K562 (cell line): ENCODE results near the gene MCU. TPM values are rescaled to one million over a fixed set of nuclear protein-coding genes. Genes with fewer than 3 reads are reported as not detected.
A peak's percentile ranks its signal among the peaks of the same experiment; 100 is the strongest.

ENCODE experiments used
- ATF1 ChIP-seq, 2 experiments: fragments of 450-650 bp in 1 of 2; IDR thresholded peaks; 2 replicates each; pipeline ENCODE4 v1.6.1; 2016; ENCODE audit warnings: missing compliant biosample characterization in 1 of 2, missing genetic modification characterization in 1 of 2
- DPF2 ChIP-seq: fragments of 450-650 bp; IDR thresholded peaks from 2 replicates; pipeline ENCODE4 v1.6.1; 2016
- EP400 ChIP-seq: fragments of 450-650 bp; IDR thresholded peaks from 2 replicates; pipeline ENCODE4 v1.6.1; 2017; ENCODE audit warnings: antibody characterized with exemption, mild to moderate bottlenecking, moderate library complexity
- MAZ ChIP-seq, 2 experiments: fragments of 450-650 bp in 1 of 2; sonication (generic) in 1 of 2; formaldehyde crosslinking; IDR thresholded peaks in 1 of 2; conservative IDR thresholded peaks in 1 of 2; 2 replicates each; pipeline versions ENCODE4 v1.4.0 to v1.5.0; 2020; ENCODE audit warnings: mild to moderate bottlenecking in 1 of 2, missing genetic modification reagents in 1 of 2
- NFRKB ChIP-seq: fragments of 450-650 bp; IDR thresholded peaks from 2 replicates; pipeline ENCODE4 v1.6.1; 2016; ENCODE audit warnings: low read depth
- ZBTB17 ChIP-seq: fragments of 450-650 bp; formaldehyde crosslinking; IDR thresholded peaks from 2 replicates; pipeline ENCODE4 v1.4.0; 2020; ENCODE audit warnings: mild to moderate bottlenecking
- ZNF212 ChIP-seq: fragments of 450-650 bp; formaldehyde crosslinking; IDR thresholded peaks from 2 replicates; pipeline ENCODE4 v1.4.0; 2020; ENCODE audit warnings: mild to moderate bottlenecking
- polyA plus RNA-seq, 8 experiments: library from polyadenylated mRNA; depleted of rRNA in 4 of 8; stranded (reverse) in 5 of 8; unstranded in 3 of 8; fragments of >200 nt; fragmentation: Nextera tagmentation in 2 of 8; fragmentation: Illumina TruSeq in 1 of 8; extraction: Ambion mirVana in 2 of 8; extraction: Trizol in 1 of 8; gene quantifications; 2 replicates each; pipeline versions ENCODE4 v1.2.1 to v1.2.3, GENCODE V29; 2011 to 2014; ENCODE audit warnings: inconsistent platforms in 1 of 8, missing spikeins in 1 of 8
- total RNA-seq, 7 experiments: library from RNA; depleted of rRNA in 6 of 7; stranded (reverse); fragments of >200 nt in 6 of 7; fragmentation: Illumina TruSeq in 2 of 7; extraction: Trizol in 2 of 7; gene quantifications; 2 replicates each; pipeline versions ENCODE4 v1.2.1 to v1.2.3, GENCODE V29; 2011 to 2021; ENCODE audit warnings: low replicate concordance in 1 of 7
- TF ChIP-seq, protein P1 (sequence below): fragments of 450-650 bp; IDR thresholded peaks from 2 replicates; pipeline ENCODE4 v1.6.1; 2017; ENCODE audit warnings: antibody characterized with exemption, mild to moderate bottlenecking
- TF ChIP-seq, protein P2 (sequence below), 2 experiments: fragments of 450-650 bp in 1 of 2; sonication (generic) in 1 of 2; formaldehyde crosslinking in 1 of 2; IDR thresholded peaks in 1 of 2; conservative IDR thresholded peaks in 1 of 2; 2 replicates each; pipeline versions ENCODE4 v1.6.1 to v1.8.1; 2016 to 2023; ENCODE audit warnings: mild to moderate bottlenecking in 2 of 2, moderate library complexity in 2 of 2, inconsistent platforms in 1 of 2, missing genetic modification reagents in 1 of 2
- TF ChIP-seq, protein P3 (sequence below): fragments of 450-650 bp; formaldehyde crosslinking; conservative IDR thresholded peaks from 2 replicates; pipeline ENCODE4 v1.4.0; 2022; ENCODE audit warnings: mild to moderate bottlenecking, missing genetic modification characterization
- TF ChIP-seq, protein P4 (sequence below): IDR thresholded peaks from 2 replicates; pipeline ENCODE4 v1.6.1; 2016; ENCODE audit warnings: missing genetic modification characterization, missing compliant biosample characterization
- TF ChIP-seq, protein P5 (sequence below), 2 experiments: IDR thresholded peaks; 2 replicates each; pipeline ENCODE4 v1.6.1; 2012; ENCODE audit warnings: improper control_type of control experiment in 2 of 2, low read depth in 2 of 2, low read length in 2 of 2, borderline replicate concordance in 1 of 2
- TF ChIP-seq, protein P6 (sequence below): IDR thresholded peaks from 2 replicates; pipeline ENCODE4 v1.6.1; 2011; ENCODE audit warnings: borderline replicate concordance, low read depth, mild to moderate bottlenecking, moderate library complexity, low read length; ENCODE audit not compliant: insufficient read depth, poor library complexity, severe bottlenecking

The MCU gene
- total and polyA plus RNA-seq, 9 of the 15 experiments (the other 6 are each of a cell fraction or from before 2014, with no cell fraction given), result 8.2 to 88.8 (median 21.3) TPM

DNA sequence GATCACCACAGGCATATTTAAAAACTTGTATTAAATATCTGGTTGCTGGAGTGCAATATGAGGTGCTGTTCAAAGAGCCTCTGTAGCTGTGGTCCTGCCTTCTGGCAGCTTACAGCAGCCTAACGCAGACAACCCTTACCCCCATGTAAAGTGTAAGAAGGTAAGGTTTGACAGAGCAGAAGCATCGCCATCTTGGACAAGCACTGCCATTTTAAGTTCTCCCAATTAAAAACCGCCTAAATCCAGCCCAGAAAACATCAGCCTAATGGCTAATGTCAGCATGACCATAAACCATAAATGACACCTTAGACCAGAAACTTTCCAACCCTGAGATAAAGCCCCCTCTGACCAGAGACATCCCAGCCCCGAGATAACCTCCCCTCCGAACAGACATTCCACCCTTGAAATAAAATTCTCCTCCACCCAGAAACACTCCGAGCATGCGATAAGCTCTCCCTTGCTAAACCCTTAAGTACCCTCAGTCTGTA, 196.3 kb downstream of the MCU start (continued):
- TF ChIP-seq, protein P1, sequence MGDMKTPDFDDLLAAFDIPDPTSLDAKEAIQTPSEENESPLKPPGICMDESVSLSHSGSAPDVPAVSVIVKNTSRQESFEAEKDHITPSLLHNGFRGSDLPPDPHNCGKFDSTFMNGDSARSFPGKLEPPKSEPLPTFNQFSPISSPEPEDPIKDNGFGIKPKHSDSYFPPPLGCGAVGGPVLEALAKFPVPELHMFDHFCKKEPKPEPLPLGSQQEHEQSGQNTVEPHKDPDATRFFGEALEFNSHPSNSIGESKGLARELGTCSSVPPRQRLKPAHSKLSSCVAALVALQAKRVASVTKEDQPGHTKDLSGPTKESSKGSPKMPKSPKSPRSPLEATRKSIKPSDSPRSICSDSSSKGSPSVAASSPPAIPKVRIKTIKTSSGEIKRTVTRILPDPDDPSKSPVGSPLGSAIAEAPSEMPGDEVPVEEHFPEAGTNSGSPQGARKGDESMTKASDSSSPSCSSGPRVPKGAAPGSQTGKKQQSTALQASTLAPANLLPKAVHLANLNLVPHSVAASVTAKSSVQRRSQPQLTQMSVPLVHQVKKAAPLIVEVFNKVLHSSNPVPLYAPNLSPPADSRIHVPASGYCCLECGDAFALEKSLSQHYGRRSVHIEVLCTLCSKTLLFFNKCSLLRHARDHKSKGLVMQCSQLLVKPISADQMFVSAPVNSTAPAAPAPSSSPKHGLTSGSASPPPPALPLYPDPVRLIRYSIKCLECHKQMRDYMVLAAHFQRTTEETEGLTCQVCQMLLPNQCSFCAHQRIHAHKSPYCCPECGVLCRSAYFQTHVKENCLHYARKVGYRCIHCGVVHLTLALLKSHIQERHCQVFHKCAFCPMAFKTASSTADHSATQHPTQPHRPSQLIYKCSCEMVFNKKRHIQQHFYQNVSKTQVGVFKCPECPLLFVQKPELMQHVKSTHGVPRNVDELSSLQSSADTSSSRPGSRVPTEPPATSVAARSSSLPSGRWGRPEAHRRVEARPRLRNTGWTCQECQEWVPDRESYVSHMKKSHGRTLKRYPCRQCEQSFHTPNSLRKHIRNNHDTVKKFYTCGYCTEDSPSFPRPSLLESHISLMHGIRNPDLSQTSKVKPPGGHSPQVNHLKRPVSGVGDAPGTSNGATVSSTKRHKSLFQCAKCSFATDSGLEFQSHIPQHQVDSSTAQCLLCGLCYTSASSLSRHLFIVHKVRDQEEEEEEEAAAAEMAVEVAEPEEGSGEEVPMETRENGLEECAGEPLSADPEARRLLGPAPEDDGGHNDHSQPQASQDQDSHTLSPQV, result peak; percentile 97
- TF ChIP-seq, protein P2, sequence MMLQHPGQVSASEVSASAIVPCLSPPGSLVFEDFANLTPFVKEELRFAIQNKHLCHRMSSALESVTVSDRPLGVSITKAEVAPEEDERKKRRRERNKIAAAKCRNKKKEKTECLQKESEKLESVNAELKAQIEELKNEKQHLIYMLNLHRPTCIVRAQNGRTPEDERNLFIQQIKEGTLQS (IDR thresholded peaks at IDR 0.05), result no peak
- TF ChIP-seq, protein P2 (CRISPR knock-in tag; conservative IDR thresholded peaks at IDR 0.05), result no peak
- TF ChIP-seq DPF2 (peak; percentile 81), ZNF212 (CRISPR knock-in tag) (0 out of 2 replicates have a peak, but pooled peaks have one; percentile 12), NFRKB (no peak), EP400 (no peak), MAZ (CRISPR knock-in tag; conservative IDR thresholded peaks at IDR 0.05 in 1 of 2, IDR thresholded peaks at IDR 0.05 in 1 of 2) (peak in 1 of 2 experiments; percentile 86; a peak in 2 of 4 replicates), ZBTB17 (CRISPR knock-in tag) (peak; percentile 93), ATF1 (CRISPR knock-in tag; IDR thresholded peaks at IDR 0.05) (no peak), ATF1 (tag; IDR thresholded peaks at IDR 0.05) (0 out of 2 replicates have a peak, but pooled peaks have one; percentile 23)
- TF ChIP-seq, protein P3, sequence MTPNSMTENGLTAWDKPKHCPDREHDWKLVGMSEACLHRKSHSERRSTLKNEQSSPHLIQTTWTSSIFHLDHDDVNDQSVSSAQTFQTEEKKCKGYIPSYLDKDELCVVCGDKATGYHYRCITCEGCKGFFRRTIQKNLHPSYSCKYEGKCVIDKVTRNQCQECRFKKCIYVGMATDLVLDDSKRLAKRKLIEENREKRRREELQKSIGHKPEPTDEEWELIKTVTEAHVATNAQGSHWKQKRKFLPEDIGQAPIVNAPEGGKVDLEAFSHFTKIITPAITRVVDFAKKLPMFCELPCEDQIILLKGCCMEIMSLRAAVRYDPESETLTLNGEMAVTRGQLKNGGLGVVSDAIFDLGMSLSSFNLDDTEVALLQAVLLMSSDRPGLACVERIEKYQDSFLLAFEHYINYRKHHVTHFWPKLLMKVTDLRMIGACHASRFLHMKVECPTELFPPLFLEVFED (CRISPR knock-in tag), result 0 out of 2 replicates have a peak, but pooled peaks have one; percentile 47
- TF ChIP-seq, protein P4, sequence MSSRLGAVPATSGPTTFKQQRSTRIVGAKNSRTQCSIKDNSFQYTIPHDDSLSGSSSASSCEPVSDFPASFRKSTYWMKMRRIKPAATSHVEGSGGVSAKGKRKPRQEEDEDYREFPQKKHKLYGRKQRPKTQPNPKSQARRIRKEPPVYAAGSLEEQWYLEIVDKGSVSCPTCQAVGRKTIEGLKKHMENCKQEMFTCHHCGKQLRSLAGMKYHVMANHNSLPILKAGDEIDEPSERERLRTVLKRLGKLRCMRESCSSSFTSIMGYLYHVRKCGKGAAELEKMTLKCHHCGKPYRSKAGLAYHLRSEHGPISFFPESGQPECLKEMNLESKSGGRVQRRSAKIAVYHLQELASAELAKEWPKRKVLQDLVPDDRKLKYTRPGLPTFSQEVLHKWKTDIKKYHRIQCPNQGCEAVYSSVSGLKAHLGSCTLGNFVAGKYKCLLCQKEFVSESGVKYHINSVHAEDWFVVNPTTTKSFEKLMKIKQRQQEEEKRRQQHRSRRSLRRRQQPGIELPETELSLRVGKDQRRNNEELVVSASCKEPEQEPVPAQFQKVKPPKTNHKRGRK, result no peak
- TF ChIP-seq, protein P5, sequence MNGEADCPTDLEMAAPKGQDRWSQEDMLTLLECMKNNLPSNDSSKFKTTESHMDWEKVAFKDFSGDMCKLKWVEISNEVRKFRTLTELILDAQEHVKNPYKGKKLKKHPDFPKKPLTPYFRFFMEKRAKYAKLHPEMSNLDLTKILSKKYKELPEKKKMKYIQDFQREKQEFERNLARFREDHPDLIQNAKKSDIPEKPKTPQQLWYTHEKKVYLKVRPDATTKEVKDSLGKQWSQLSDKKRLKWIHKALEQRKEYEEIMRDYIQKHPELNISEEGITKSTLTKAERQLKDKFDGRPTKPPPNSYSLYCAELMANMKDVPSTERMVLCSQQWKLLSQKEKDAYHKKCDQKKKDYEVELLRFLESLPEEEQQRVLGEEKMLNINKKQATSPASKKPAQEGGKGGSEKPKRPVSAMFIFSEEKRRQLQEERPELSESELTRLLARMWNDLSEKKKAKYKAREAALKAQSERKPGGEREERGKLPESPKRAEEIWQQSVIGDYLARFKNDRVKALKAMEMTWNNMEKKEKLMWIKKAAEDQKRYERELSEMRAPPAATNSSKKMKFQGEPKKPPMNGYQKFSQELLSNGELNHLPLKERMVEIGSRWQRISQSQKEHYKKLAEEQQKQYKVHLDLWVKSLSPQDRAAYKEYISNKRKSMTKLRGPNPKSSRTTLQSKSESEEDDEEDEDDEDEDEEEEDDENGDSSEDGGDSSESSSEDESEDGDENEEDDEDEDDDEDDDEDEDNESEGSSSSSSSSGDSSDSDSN (IDR thresholded peaks at IDR 0.05; ENCODE audit: borderline replicate concordance in 1 of 2, low read depth in 2 of 2, low read length in 2 of 2), result no peak
- TF ChIP-seq, protein P6, sequence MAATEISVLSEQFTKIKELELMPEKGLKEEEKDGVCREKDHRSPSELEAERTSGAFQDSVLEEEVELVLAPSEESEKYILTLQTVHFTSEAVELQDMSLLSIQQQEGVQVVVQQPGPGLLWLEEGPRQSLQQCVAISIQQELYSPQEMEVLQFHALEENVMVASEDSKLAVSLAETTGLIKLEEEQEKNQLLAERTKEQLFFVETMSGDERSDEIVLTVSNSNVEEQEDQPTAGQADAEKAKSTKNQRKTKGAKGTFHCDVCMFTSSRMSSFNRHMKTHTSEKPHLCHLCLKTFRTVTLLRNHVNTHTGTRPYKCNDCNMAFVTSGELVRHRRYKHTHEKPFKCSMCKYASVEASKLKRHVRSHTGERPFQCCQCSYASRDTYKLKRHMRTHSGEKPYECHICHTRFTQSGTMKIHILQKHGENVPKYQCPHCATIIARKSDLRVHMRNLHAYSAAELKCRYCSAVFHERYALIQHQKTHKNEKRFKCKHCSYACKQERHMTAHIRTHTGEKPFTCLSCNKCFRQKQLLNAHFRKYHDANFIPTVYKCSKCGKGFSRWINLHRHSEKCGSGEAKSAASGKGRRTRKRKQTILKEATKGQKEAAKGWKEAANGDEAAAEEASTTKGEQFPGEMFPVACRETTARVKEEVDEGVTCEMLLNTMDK, result no peak
